ENCODE measurements around the gene LMBR1. TPM values are rescaled to one million over a fixed set of nuclear protein-coding genes. Genes with fewer than 3 reads are reported as not detected.

Gene LMBR1
- total and polyA plus RNA-seq, 2 donors (not counting 3 experiments of a cell fraction or from before 2014, with no cell fraction given): 14.0 to 72.9 TPM

DNA sequence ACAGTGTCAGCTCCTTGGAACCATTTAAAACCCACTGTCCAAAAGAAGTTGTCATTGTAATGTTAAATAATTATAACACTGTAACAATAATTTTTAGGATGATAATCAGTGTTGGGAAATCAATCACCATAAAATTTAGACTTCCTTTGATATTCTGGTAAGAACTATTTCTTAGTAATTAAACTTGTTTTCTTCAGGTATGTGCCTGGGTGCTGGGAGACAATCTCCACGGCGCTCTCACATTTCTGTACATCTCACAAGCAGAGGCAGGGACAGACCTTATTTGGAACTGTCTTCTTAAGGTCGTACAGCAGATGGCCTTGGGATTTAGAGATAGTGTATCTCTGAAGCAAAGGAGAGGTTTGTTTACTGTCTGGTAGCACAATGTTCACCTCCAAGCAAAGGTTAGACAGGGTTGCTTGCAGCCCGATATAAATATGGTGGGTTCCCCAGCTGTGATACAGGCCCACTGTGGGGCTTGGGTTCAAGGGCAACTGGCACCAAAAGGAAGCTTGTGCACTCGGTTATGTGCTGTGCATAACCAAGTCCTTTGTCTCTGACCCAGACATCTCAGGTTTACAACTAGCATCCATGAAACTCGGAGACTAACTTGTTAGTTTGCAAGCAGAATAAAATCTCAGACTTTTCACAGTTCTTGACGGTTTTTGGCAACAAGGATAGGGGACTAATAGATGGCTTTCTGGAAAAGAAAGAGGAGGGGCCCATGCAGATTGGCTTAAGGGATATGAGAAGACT lies 126.9 kb downstream of the LMBR1 start:
- no peak overlapping the region for H3K4me2 ChIP-seq (ENCODE audit: insufficient read depth, low read length)
- H3K36me3 ChIP-seq (ENCODE audit: control insufficient read depth in 2 of 2, extremely low read depth in 1 of 2, insufficient read depth in 2 of 2, low read length in 2 of 2): no peaks in the 10 kb centered on the region
- intact Hi-C loops (cut with micrococcal nuclease) (loop anchor here (2.0 kb wide), 1 partner anchor 115 kb away; no protein-coding TSS in a partner anchor), dilution Hi-C loops (cut with MboI; ENCODE audit: extremely low pct_ligation_motif_present, low sequenced_read_pairs) (no loop called here)
- no peaks in the 10 kb centered on the region for H3K9me3 ChIP-seq (replicated peaks; ENCODE audit: control insufficient read depth, insufficient read depth, low read length)
- H2AFZ ChIP-seq (ENCODE audit: low read depth, low read length): no peak overlapping the region
- H3K27me3 ChIP-seq (ENCODE audit: control insufficient read depth in 2 of 2, insufficient read depth in 2 of 2, low read length in 2 of 2): no peaks in the 10 kb centered on the region
- POLR2A ChIA-PET: no interaction called here
- H3K4me1 ChIP-seq (ENCODE audit: control insufficient read depth, extremely low read depth, insufficient read depth, low read length): no peaks in the 10 kb centered on the region
- CTCF ChIA-PET: interaction anchor here (0.6 to 1.3 kb wide), 3 partner anchors 14 to 133 kb away, joined by 3 read pairs; no protein-coding TSS in a partner anchor
- H3K79me2 ChIP-seq (ENCODE audit: control insufficient read depth, insufficient read depth, low read length): no peaks in the 10 kb centered on the region
- no peaks in the 10 kb centered on the region for H3K9me1 ChIP-seq (replicated peaks; ENCODE audit: control insufficient read depth, extremely low read depth, insufficient read depth, low read length)
- H3K4me3 ChIP-seq (replicated peaks in 1 of 3; ENCODE audit: insufficient read depth in 1 of 3, low read depth in 1 of 3, low read length in 3 of 3): no peak overlapping the region
- no TSS peak for BruUV-seq (replicated peaks)
- no peak overlapping the region for H3K27ac ChIP-seq (ENCODE audit: insufficient read depth, low read depth, low read length)
- DNase-seq (ENCODE audit: low read depth, low spot score) (no peak), FAIRE-seq (no peak)
- H4K20me1 ChIP-seq (replicated peaks; ENCODE audit: control insufficient read depth, extremely low read depth, insufficient read depth, low read length): no peaks in the 10 kb centered on the region
- TF ChIP-seq JUN (IDR thresholded peaks at IDR 0.05; ENCODE audit: borderline replicate concordance, insufficient read depth, insufficient read length, low read depth) (no peak), EZH2 (IDR thresholded peaks at IDR 0.05; ENCODE audit: borderline replicate concordance, low read depth, low read length, severe bottlenecking) (no peak), POLR2A (IDR thresholded peaks at IDR 0.05; ENCODE audit: low read depth, low read length) (no peak), GATA2 (IDR thresholded peaks at IDR 0.05; ENCODE audit: insufficient read depth, insufficient read length, low read depth, low read length) (no peak), MYC (IDR thresholded peaks at IDR 0.05; ENCODE audit: low read depth, low read length) (no peak), POLR2AphosphoS5 (IDR thresholded peaks at IDR 0.05; ENCODE audit: insufficient read depth, low read depth, low read length) (no peak), FOS (IDR thresholded peaks at IDR 0.05; ENCODE audit: borderline replicate concordance, insufficient read depth, low read length) (no peak)
- TF ChIP-seq, protein P1, sequence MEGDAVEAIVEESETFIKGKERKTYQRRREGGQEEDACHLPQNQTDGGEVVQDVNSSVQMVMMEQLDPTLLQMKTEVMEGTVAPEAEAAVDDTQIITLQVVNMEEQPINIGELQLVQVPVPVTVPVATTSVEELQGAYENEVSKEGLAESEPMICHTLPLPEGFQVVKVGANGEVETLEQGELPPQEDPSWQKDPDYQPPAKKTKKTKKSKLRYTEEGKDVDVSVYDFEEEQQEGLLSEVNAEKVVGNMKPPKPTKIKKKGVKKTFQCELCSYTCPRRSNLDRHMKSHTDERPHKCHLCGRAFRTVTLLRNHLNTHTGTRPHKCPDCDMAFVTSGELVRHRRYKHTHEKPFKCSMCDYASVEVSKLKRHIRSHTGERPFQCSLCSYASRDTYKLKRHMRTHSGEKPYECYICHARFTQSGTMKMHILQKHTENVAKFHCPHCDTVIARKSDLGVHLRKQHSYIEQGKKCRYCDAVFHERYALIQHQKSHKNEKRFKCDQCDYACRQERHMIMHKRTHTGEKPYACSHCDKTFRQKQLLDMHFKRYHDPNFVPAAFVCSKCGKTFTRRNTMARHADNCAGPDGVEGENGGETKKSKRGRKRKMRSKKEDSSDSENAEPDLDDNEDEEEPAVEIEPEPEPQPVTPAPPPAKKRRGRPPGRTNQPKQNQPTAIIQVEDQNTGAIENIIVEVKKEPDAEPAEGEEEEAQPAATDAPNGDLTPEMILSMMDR (IDR thresholded peaks at IDR 0.05; ENCODE audit: extremely low read depth in 1 of 2, insufficient read depth in 1 of 2, low read depth in 1 of 2, low read length in 2 of 2): no peak
- TF ChIP-seq, protein P2, sequence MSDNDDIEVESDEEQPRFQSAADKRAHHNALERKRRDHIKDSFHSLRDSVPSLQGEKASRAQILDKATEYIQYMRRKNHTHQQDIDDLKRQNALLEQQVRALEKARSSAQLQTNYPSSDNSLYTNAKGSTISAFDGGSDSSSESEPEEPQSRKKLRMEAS (IDR thresholded peaks at IDR 0.05; ENCODE audit: insufficient read depth, insufficient read length): no peak
- H3K9ac ChIP-seq (replicated peaks; ENCODE audit: extremely low read depth, insufficient read depth, low read length): no peak overlapping the region

All from endothelial cell of umbilical vein (primary cell).